GM19328 (cell line): ENCODE measurements around the gene BUB1.
"Not testable (repeated sequence)": the region's sequence is repeated elsewhere in the genome, so short reads cannot be mapped to it uniquely, and the experiment has no call there.

Source experiments
- ATAC-seq: cut with Tn5 transposase; IDR thresholded peaks from one replicate; pipeline ENCODE4 v1.9.1; 2021; ENCODE audit warnings: mild to moderate bottlenecking, moderate library complexity; ENCODE audit not compliant: unreplicated experiment

BUB1 gene

DNA sequence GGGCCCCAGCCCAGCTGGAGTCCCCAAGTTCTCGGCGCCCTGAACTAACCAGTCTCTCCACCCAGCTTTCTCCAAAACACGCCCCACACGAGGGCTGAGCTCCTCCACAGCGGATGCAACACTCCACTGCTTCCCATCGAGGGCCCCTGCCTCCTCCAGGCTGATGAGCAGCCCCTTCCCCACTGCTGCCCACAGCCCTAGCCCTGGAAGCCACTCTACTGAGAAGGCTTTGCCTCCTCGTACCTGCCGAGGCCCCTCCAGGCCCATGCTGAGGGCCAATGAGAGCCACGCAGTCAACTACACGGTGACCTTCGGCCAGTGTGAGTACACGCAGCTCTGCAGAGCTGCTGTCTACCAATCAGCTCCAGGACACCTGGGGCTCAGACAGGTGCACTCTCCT lies 72.8 kb downstream of the BUB1 start:
- ATAC-seq: not testable (repeated sequence)

DNA sequence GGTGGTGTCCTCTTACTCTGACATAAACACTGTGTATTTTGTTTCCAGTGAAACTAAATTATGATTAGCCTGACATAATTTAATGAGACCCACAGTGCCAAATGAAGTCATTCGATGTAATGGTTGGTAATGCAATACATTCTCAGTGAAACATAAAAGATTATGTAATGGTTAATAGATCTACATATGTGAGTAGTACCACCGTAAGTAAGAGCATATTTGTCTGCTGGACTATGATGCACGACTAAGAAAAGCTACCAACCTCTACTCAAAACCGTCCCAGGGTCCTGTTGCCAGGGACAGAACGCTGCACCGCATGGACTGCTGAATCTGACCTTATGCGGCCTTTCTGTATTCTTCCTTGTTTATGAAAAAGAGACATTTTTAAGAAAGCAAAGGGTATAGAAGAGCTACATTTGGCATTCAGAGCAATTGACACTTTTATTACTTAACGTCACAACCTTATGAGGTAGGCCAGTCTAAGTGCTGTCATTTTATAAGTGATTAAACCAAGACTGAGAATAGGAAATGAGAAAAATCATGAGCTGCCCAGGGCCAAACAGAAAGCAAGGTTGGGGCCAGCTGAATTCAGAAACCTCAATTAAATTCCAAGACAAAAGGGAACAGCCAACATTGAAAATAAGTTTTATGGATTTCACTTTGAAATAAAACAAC lies 73.8 kb downstream of the BUB1 start:
- not testable (repeated sequence) for ATAC-seq

DNA sequence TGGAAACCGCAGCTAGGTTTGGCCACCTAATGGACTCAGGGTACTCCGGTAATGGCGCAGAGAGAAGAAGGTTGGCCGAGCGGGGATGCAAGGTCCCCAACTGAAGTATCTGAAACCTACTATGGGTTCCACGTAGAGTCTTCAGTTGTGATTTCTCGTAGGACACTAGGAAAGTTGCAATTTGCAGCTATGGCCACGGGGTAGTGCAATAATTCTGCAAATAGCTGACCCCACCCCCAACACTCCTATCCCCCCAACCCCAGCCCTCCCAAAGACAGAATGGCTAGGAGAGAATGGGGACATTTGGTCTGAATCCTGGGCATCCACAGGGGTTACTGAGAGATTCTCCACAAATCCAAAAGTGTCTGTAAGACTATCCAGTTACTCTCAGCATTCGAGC lies 75.7 kb downstream of the BUB1 start:
- ATAC-seq: not testable (repeated sequence)

DNA sequence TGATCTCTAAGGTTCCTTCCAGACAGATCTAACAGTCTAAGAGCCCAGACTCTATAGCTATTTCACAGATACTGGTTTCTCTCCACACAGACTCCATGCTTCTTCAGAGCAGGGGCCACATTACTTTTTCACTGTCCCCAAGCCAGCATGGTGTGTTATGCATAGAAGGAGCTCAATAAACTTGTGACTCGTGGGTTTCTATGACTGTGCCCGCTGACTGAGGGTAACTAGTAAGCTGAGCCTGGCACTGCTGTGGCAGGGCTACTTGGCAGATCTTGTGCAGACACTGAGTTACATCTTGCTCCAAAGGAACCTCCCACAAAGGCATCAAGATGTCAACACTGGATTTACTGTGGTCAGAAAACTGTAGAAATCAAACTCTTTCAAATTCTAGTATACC lies 85.9 kb downstream of the BUB1 start:
- not testable (repeated sequence) for ATAC-seq

DNA sequence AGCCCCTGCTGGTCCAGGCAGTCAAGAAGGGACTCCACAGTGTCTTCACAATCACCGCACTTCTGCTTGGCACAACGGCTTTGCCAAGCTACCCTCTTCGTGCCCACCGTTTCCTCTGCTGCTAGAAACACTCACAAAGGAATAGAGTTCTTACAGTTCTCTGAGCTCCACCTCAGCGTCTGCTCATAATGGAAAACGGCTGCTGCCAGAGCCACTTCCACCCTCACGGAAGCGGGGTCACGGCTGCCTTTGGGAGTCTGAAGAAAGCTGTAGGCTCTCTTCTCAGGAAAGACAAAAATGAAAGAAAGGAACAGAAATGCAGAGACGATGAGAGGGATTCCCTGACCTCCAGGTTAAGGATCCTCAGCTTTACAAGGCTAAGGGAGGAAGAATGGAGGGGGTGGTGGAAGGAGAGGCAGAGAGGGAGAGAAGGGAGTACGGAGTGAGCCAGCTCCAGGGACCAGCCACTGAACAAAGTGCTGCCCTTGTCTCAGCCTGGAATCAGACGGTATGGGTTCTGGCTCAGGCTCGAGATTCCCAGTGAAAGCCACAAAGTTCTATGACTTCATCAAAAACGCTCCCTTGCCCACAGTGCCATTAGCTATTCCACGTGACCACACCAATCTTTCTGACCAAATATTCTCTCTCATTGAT lies 88.1 kb downstream of the BUB1 start:
- ATAC-seq: not testable (repeated sequence)

DNA sequence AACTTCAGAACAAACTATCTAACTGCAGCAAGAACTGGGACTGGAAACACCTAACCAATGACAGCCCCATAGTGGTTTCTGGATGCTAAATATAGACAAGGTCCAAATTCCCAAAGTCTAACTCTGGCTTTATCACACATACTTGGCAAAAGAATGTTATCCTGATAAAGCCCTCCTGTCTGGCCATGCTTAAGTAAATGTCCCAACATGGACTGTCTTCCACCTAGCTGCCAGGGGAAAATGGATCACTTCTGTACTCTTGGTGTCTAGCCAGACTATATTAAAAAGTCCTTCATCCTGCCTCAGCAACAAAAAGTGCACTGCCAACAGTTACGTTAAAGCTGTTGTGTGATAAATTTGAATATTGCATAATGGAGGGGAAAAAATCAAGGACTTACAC lies 89.3 kb downstream of the BUB1 start:
- ATAC-seq: not testable (repeated sequence)
